Activated CD4-positive, alpha-beta memory T cell treated with anti-CD3 and anti-CD28 coated beads for 36 hours (primary cell): ENCODE results near the gene LHX4. TPM values are rescaled to one million over a fixed set of nuclear protein-coding genes. Genes with fewer than 3 reads are reported as not detected.

ENCODE experiments used
- CTCF ChIA-PET: fragments of 350-600 bp; sonication (Branson Sonifier 250); formaldehyde crosslinking; loops from one replicate; lab custom pipeline; 2021; ENCODE audit warnings: antibody characterized with exemption, inconsistent platforms; lab: Charles Lee
- POLR2A ChIA-PET: fragments of 350-600 bp; sonication (Branson Sonifier 250); formaldehyde crosslinking; loops from one replicate; lab custom pipeline; 2021; ENCODE audit warnings: antibody characterized with exemption; lab: Charles Lee
- DNase-seq: peaks from one replicate; pipeline ENCODE4 v3.0.0-alpha.2; 2020
- H3K27ac Mint-ChIP-seq: one replicate; pipeline ENCODE4 v1.8.0; 2021; ENCODE audit warnings: mixed read lengths
- H3K27me3 Mint-ChIP-seq: one replicate; pipeline ENCODE4 v1.8.0; 2021; ENCODE audit warnings: mixed read lengths
- H3K36me3 Mint-ChIP-seq: one replicate; pipeline ENCODE4 v1.8.0; 2021; ENCODE audit warnings: mixed read lengths
- H3K4me1 Mint-ChIP-seq: one replicate; pipeline ENCODE4 v1.8.0; 2021; ENCODE audit warnings: low read depth, mixed read lengths
- H3K4me3 Mint-ChIP-seq: one replicate; pipeline ENCODE4 v1.8.0; 2021; ENCODE audit warnings: mild to moderate bottlenecking, mixed read lengths
- H3K9me3 Mint-ChIP-seq: one replicate; pipeline ENCODE4 v1.8.0; 2021; ENCODE audit warnings: mixed read lengths
- intact Hi-C: fragments of 100-400 bp; cut with micrococcal nuclease; formaldehyde crosslinking; loops from one replicate; pipeline ENCODE4 v1.15.1; 2023
- total RNA-seq, 2 experiments: library from RNA; stranded (reverse); gene quantifications; one replicate each; pipeline ENCODE4 v1.2.3, GENCODE V29; 2021

Gene LHX4
- total RNA-seq, 2 experiments from 2014 or later, result not detected

- H3K9me3 Mint-ChIP-seq, result no peaks in the 10 kb centered on the region
- POLR2A ChIA-PET, result no interaction called here
- DNase-seq, result no peak
- H3K4me1 Mint-ChIP-seq, result peaks cover 26% of the 10 kb centered on the region
- no peak overlapping the region for H3K27ac Mint-ChIP-seq
- H3K36me3 Mint-ChIP-seq, result no peaks in the 10 kb centered on the region
- H3K27me3 Mint-ChIP-seq, result peaks cover 80% of the 10 kb centered on the region
- CTCF ChIA-PET, result no interaction called here
- no peak overlapping the region for H3K4me3 Mint-ChIP-seq
- intact Hi-C loops, result no loop called here
Measured at GRCh38 chr1:180238675-180239074, 8.6 kb downstream of the LHX4 start.

GRCh38 chr1:180239145-180240096 is 9.4 kb downstream of the LHX4 start:
- Mint-ChIP-seq H3K9me3 (no peaks in the 10 kb centered on the region), H3K27me3 (peaks cover 78% of the 10 kb centered on the region), H3K4me1 (peaks cover 20% of the 10 kb centered on the region), H3K27ac (no peak overlapping the region), H3K36me3 (no peaks in the 10 kb centered on the region), H3K4me3 (no peak overlapping the region)
- intact Hi-C loops, result no loop called here
- CTCF ChIA-PET, result no interaction called here
- no peak for DNase-seq
- POLR2A ChIA-PET, result interaction anchor here (0.6 kb wide), 1 partner anchor 13 kb away, joined by 3 read pairs; no protein-coding TSS in a partner anchor

GRCh38 chr1:180241716-180242544 is 11.9 kb downstream of the LHX4 start:
- Mint-ChIP-seq H3K9me3 (no peaks in the 10 kb centered on the region), H3K4me1 (peaks cover 6% of the 10 kb centered on the region), H3K36me3 (no peaks in the 10 kb centered on the region), H3K27me3 (peaks cover 58% of the 10 kb centered on the region), H3K4me3 (no peak overlapping the region), H3K27ac (no peak overlapping the region)
- ChIA-PET CTCF (no interaction called here), POLR2A (no interaction called here)
- no peak for DNase-seq
- intact Hi-C loops, result no loop called here

GRCh38 chr1:180243517-180244221 is 13.6 kb downstream of the LHX4 start:
- H3K27me3 Mint-ChIP-seq, result peaks cover 42% of the 10 kb centered on the region
- no peak overlapping the region for H3K4me3 Mint-ChIP-seq
- ChIA-PET CTCF (interaction anchor here (1.0 kb wide), 1 partner anchor 234 kb away, joined by 4 read pairs; no protein-coding TSS in a partner anchor), POLR2A (no interaction called here)
- no peaks in the 10 kb centered on the region for H3K9me3 Mint-ChIP-seq
- intact Hi-C loops, result no loop called here
- no peak for DNase-seq
- no peaks in the 10 kb centered on the region for H3K36me3 Mint-ChIP-seq
- no peaks in the 10 kb centered on the region for H3K4me1 Mint-ChIP-seq
- no peak overlapping the region for H3K27ac Mint-ChIP-seq

GRCh38 chr1:180244840-180245239 is 14.8 kb downstream of the LHX4 start:
- Mint-ChIP-seq H3K27me3 (peaks cover 42% of the 10 kb centered on the region), H3K36me3 (no peaks in the 10 kb centered on the region)
- POLR2A ChIA-PET, result no interaction called here

GRCh38 chr1:180246579-180246978 is 16.5 kb downstream of the LHX4 start:
- Mint-ChIP-seq H3K9me3 (no peaks in the 10 kb centered on the region), H3K36me3 (no peaks in the 10 kb centered on the region), H3K27me3 (peaks cover 43% of the 10 kb centered on the region), H3K27ac (no peak overlapping the region), H3K4me1 (no peaks in the 10 kb centered on the region), H3K4me3 (no peak overlapping the region)
- ChIA-PET CTCF (no interaction called here), POLR2A (no interaction called here)
- DNase-seq, result no peak
- intact Hi-C loops, result no loop called here

More at GRCh38 chr1:180244840-180245239, 14.8 kb downstream of the LHX4 start:
- CTCF ChIA-PET, result no interaction called here
- Mint-ChIP-seq H3K9me3 (no peaks in the 10 kb centered on the region), H3K4me3 (no peak overlapping the region), H3K27ac (no peak overlapping the region), H3K4me1 (no peaks in the 10 kb centered on the region)
- intact Hi-C loops, result no loop called here
- DNase-seq, result no peak

- no peak overlapping the region for H3K27ac Mint-ChIP-seq
- H3K4me3 Mint-ChIP-seq, result no peak overlapping the region
- no peaks in the 10 kb centered on the region for H3K36me3 Mint-ChIP-seq
- POLR2A ChIA-PET, result no interaction called here
- no peaks in the 10 kb centered on the region for H3K4me1 Mint-ChIP-seq
- H3K27me3 Mint-ChIP-seq, result peaks cover 42% of the 10 kb centered on the region
- H3K9me3 Mint-ChIP-seq, result no peaks in the 10 kb centered on the region
- intact Hi-C loops, result no loop called here
- no peak for DNase-seq
- CTCF ChIA-PET, result no interaction called here
Measured at GRCh38 chr1:180247061-180247460, 17.0 kb downstream of the LHX4 start.

GRCh38 chr1:180247580-180247979 is 17.5 kb downstream of the LHX4 start:
- H3K27ac Mint-ChIP-seq, result no peak overlapping the region
- no peaks in the 10 kb centered on the region for H3K4me1 Mint-ChIP-seq
- H3K9me3 Mint-ChIP-seq, result no peaks in the 10 kb centered on the region
- intact Hi-C loops, result no loop called here
- H3K4me3 Mint-ChIP-seq, result no peak overlapping the region
- H3K27me3 Mint-ChIP-seq, result peaks cover 41% of the 10 kb centered on the region
- DNase-seq, result no peak
- ChIA-PET POLR2A (no interaction called here), CTCF (interaction anchor here (1.0 kb wide), 1 partner anchor 234 kb away, joined by 4 read pairs; no protein-coding TSS in a partner anchor)
- no peaks in the 10 kb centered on the region for H3K36me3 Mint-ChIP-seq

GRCh38 chr1:180248176-180248575 is 18.1 kb downstream of the LHX4 start:
- H3K4me1 Mint-ChIP-seq, result no peaks in the 10 kb centered on the region

GRCh38 chr1:180248731-180249681 is 18.9 kb downstream of the LHX4 start:
- Mint-ChIP-seq H3K9me3 (no peaks in the 10 kb centered on the region), H3K27me3 (peaks cover 43% of the 10 kb centered on the region), H3K4me3 (no peak overlapping the region), H3K27ac (no peak overlapping the region), H3K36me3 (no peaks in the 10 kb centered on the region), H3K4me1 (no peaks in the 10 kb centered on the region)
- DNase-seq, result no peak
- CTCF ChIA-PET, result no interaction called here
- POLR2A ChIA-PET, result no interaction called here
- intact Hi-C loops, result no loop called here

More at GRCh38 chr1:180248176-180248575, 18.1 kb downstream of the LHX4 start:
- POLR2A ChIA-PET, result no interaction called here
- intact Hi-C loops, result no loop called here
- H3K36me3 Mint-ChIP-seq, result no peaks in the 10 kb centered on the region
- no peaks in the 10 kb centered on the region for H3K9me3 Mint-ChIP-seq
- no peak overlapping the region for H3K4me3 Mint-ChIP-seq
- no peak overlapping the region for H3K27ac Mint-ChIP-seq
- H3K27me3 Mint-ChIP-seq, result peaks cover 43% of the 10 kb centered on the region
- CTCF ChIA-PET, result interaction anchor here (1.0 kb wide), 1 partner anchor 234 kb away, joined by 4 read pairs; no protein-coding TSS in a partner anchor
- DNase-seq, result no peak
